Activated T-helper 9 cell treated with anti-CD3 and anti-CD28 coated beads, Interleukin-2, amount 50 U/mL, for 16 hours (primary cell): ENCODE results near the gene HDAC7.
"Not testable (repeated sequence)": the region's sequence is repeated elsewhere in the genome, so short reads cannot be mapped to it uniquely, and the experiment has no call there.

Experiments used
- DNase-seq: peaks from one replicate; pipeline ENCODE4 v3.0.0-alpha.2; 2020; ENCODE audit warnings: low read depth

HDAC7 gene

DNA sequence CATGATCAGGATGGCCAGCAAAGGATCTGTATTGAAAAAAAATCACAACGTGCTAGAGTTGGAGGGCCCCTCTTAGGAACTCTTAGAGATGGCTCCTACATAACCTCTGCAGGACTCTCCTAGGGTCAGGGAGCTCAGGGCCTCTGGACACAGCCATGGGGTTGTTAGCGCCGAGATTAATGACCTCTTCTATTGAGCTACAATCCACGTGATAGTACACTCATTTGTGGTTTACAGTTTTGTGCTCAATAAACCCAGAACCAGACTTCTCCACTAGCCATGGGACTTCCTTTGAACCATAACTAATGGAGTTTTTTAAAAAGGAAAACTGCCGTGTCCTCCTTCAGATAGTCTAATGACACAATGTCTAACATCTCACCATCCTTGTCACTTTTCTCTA, 29.6 kb upstream of the HDAC7 start:
- DNase-seq = no peak

DNA sequence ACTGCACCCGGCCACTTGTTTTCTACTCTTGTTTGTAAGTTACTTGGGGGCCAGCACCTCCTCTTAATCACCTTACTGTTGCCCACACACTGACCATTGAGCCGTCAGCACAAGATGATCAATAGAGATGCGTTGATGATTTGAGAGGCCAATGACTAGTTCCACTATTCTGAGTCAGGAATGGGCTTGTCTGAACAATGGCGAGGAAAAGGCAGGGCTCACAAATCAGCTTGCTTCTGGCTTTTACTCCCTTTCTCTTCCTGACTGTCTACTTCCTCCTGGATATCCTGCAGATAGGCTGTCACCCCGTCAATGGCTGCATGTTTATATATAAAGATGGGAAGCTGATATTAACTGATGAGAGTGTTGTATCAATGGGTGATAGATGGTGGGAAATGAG, 29.1 kb upstream of the HDAC7 start:
- DNase-seq = no peak

DNA sequence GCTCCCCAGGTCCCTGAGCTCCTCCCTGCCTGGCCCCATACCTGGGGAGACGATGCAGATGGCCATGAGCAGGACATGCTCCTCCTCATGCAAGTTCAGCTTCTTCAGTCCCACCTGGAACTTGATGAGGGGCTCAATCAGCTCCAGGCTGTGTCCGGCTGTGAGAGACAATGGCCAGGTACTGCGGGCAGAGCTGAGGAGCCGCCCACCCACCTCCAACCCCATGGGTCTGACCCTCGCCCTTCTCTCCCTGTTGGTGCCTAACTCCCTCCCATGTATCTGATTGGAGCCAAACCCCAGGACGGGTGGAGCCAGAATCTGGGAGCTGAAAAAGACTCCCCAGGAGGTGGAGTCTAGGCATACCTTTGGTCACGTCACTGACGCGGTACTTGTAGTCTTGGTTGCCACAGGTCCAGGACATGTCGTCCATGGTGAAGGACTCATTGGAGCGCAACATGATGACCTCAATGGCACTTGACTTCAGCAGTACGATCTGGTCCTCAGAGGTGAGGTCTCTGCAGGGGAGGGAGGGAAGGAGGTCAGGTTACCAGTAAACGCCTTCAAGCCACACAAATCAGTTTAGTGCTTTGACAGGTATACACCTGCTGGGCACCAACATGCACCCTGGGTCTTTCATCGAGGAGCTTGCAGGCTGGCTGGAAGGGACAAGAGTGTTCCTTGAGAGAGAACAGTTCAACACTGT, 26.7 kb upstream of the HDAC7 start:
- DNase-seq = no peak

DNA sequence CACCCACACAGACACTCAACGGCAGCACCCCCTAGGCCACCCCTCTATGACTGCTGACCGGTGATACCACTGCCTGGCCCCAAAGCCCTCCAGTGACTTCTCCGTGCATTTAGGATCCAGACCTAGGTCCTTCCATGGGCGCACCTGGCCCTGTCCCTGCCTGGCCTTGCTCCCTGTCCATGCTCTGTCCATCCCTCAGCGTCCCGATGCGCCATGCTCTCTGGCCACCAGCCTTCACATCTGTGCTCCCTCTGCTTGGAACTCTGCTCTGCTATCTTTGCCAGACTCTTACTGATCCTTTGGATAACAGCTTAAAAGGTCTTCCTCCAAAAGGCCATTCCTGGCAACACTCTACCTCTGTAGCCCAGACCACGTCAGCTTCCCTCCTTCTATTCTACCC, 25.4 kb upstream of the HDAC7 start:
- DNase-seq = no peak

DNA sequence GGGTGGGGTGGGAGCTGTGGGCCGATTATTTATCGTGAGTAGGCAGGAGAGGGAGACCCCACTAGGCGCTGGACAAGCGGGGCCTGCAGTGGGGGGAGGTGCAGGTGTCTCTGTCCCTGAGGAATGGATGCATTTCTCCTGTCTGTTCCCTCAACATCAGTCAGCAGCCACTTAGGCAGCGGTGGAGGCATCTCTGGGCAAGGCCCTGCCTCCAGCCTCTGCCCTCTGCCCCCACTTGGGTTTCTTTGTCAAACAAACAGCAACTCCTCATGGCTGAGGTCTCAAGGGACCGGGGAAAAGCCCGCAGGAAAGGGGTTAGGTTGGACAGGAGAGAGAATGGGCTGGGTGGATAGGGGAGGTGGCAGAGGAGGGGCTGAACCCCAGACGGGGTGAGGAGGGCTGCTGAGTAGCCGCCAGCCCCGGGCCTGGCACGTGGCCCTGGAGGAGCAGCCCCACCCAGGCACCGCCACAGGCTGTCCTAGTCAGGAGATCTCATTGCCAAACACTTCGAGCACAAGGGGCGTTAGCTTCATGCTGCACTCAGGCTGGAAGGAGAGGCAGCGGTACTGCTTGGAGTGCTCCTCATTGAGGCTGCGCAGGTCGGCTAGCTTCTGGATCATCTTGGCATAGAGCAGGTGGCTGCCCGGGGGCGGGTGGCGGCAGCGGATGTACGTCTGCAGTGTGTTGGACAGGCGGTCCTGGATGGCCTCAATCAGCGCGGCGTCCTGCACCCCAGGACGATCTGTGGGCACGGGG, 24.7 kb upstream of the HDAC7 start:
- DNase-seq = no peak

DNA sequence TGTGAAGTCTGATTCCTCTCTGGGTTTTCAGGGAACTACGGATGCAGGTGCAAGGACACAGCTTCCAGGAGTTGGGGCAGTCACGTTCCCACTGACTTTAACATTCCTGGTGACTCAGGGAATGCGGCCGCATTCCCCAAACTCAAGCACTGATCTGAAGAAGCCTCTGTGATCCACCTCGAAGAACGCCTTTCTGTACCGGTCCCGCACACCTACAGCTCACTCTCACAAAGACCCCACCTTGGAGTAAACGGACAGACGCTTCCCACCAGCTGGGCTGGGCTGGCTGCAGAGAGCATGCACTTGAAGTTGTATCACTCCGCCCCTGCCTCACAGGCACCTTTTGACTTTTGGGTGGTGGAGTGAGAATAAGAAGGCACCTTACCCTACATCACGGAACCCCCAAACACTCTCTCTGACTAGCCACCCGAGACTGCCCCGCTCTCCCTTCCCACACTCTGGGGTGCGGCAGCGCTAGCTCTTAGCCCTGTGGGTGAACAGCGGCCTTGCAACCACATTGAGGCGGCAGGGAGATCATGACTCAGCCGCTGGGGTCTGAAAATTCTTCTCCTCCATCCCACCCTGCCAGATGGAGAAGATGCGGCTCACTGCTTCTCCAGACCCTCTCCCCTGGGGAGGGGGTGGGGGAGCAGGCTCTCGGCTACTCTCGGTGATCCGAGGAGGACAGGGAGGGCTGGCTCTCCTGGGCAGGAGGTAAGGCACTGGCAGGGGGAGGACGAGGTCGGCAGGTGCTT, 23.7 kb upstream of the HDAC7 start:
- DNase-seq = no peak

DNA sequence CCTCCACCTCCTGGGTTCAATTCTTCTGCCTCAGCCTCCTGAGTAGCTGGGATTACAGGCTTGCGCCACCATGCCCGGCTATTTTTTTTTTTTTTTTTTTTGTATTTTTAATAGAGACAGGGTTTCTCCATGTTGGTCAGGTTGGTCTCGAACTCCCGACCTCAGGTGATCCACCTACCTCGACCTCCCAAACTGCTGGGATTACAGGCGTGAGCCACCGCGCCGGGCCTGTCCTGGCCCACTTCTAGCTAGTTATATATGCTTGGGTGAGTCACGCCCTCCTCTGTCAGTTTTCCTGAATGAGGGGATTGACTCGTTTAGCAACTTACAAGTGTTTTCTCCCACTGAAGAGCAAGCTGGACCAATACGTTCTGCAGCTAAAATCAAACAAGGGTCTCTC, 22.8 kb upstream of the HDAC7 start:
- DNase-seq = not testable (repeated sequence)

DNA sequence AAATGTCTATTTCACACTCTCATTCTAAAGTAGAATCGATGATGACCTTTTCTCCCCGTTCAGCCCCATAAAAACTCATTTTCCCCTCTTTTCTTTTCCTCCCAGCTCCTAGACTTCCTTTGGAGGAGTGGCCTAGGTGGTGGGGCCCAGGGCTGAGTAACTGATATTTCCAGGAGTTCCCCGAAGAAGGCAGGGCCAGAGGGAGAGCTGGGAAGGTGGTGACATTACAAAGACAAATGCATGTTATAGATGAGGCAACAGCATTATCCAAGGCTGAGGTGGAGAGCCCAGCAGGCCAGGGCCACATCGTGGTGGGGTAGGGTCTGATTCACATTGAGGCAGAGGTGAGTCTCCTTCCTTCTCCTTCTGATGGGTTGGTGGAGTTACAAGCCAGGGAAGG, 22.2 kb upstream of the HDAC7 start:
- no peak for DNase-seq

DNA sequence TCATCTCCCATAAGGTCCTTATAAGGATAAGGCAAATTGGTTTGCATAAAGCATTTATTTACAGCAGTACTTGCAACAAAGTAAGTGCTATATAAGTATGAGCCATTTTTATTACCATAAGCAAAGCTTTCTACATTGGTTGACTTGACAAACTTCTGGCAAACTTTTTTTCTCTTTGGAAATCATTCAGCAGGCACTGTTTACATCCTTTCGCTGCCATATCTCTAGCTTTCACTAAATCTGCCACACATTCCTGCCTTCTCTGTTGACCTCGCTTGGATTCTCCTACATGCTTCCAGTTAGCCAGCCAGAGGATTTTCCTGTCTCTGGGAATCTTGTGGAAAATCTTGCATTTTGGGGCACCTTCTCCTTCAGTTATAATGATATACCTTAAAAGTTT, 21.8 kb upstream of the HDAC7 start:
- DNase-seq = no peak

DNA sequence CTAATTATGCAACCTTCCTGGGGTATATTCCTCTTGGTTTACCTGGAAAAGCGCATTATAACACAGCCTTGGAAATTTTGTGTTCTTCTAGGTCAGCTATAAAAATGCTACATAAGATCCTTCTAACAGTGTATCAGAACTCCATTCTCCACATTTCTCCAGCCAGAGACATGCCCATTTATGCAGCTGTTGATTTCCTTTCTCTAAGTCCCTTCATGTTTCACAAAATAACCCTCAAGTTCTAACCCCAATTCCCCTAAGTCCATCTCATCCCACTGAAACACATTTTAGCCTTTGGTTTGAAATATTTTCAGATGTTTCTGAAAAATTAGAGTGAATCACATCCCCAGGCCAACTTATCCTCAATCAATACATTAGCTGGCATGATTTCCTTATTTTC, 20.9 kb upstream of the HDAC7 start:
- no peak for DNase-seq

DNA sequence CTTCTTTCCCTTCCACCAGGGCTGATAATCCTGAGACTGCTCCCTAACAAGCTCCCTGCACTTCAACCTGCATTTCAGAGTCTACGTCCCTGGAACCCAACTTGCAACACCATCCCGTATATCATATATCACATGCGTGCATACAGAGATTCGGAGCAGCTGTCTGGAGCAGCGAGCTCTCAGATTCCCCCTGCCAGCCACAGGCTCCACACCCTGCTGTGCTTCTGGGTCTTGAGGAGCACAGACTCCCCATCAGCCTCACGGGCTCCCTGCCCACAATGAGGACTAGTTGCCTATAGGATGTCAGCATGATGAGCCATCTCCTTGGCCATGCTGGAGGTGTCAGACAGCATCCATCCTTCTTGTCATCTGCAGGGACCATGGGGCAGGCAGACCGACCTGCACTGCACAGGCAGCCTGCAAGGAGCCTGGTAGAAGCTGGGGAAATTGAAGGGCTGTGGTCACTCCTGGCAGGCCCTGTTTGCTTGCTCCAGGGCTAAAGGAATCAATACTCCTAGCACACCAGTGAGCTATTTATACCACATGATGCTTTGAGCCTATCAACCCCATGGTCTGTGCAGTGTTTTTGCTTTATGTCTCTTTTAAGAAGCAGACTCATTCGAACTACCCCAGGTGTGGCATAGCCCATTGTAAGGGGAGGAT, 19.6 kb upstream of the HDAC7 start:
- DNase-seq = no peak

DNA sequence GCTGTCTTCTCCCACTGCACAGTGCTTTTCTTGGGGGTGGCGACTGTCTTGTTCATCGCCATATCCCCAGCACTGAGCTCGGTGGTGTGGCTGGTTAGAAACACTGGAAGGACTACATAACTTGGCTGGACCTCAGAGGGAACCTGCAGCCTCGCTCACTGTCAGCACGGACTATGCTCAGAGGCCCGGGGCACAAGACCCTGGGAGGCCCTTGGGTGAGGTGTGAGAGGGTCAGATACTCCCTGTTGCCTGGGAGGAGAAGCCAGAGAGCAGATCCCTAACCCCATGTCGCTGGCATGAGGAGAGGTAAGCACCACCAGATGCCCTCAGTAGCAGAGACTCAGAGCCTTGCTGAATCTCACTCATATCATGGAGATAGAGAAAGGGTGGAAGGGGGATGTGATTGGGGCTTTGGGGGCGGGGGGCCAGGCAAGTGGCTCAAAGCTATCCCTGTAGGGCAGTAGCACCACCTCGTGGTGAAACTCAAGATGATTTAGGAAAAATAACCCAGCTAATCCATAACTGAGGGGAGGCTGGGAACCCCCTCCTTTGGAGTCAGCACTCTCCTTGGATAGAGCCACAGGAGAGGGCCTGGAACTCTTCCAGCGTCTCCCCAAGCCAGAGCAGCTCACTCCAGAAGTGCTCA, 18.7 kb upstream of the HDAC7 start:
- no peak for DNase-seq

DNA sequence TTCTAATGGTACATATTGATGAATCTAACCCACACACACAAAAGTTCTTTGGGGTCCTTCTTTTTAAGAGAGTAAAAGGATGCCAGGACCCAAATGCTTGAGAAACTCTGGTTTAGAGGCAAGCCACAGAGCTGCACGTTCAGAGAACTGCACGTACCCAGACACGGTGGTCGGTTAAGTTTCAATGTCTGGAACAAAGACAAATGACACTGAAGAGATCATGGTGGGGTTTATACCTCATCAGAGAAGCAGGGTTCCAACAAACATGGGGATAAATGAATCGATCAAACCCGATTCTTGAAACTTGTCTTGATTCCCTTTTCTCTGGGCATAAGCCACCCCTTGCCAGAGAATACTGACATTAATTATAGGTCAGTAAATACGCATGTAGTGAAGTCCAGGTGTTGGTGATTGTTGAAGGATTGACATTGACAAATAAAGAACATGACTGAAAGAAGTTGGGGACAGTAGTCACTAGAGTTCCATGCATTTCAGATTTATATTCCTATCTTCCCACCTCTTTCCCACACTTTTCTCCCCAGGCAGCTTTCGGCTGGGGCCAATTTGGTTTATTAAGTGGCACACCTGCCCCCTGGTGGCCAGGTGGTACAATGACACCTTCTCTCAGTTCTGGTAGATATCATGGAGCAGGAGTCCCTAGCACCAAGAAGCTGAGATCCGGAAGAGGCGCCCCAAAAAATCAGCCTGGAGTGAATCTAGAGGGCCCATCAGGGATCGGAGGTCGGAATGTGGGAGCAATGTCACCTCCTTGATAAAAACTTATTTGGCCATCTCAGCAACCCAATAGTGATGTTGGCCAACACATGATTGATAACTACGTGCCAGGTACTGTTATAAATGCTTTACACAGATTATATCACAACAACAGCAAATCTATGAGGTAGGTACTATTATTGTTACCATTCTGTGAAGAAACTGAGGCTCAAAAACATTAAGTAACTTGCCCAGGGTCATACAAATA, 17.8 kb upstream of the HDAC7 start:
- peak; percentile 56 for DNase-seq

DNA sequence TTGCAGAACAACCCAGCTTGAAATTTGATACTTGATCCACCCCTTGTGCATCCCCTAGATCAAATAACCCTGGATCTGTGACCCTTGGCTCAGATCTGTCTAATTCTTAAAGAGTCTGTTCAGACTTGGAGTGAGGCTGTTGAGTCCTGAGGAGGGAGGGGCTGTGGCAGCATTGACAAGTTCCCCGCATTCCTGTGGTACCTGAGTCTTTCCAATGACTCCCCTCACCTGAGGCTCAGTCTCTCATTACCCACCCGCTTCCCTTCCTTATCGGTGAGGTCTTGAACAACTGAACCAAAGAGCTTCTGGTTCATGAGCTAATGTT, 16.1 kb upstream of the HDAC7 start:
- no peak for DNase-seq

DNA sequence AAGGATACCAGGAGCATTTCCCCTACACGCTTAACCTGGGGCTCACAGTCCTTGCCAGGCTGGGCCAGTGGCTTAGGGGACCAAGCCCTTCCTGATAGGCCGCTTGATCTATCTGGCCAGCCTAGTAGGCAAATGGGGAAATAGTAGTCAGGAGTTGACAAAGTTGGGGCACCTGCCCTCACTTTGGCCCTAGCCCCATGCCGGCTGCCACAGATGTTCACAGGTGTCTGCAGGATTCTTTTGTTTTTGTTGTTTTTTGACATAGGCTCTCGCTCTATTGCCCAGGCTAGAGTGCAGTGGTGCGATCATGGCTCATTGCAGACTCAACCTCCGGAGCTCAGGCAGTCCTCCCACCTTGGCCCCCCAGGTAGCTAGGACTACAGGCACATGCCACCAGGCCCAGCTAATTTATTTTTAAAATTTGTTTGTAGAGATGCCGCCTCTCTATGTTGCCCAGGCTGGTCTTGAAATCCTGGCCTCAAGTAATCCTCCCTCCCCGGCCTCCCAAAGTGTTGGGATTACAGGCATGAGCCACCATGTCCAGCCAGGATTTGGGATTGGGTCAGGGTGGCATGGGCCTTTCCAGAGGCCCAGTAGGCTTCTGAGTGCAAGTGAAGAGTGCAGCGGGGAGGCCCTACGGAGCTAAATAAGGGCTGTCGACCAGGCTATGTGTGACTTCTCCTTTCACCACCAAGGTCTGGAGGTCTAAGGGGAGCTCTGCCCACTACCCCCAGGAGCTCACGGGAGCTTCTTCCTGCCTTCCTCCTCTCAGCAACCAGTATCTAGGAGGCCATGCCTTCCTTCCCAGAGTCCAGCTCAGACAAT, 15.5 kb upstream of the HDAC7 start:
- DNase-seq = no peak

DNA sequence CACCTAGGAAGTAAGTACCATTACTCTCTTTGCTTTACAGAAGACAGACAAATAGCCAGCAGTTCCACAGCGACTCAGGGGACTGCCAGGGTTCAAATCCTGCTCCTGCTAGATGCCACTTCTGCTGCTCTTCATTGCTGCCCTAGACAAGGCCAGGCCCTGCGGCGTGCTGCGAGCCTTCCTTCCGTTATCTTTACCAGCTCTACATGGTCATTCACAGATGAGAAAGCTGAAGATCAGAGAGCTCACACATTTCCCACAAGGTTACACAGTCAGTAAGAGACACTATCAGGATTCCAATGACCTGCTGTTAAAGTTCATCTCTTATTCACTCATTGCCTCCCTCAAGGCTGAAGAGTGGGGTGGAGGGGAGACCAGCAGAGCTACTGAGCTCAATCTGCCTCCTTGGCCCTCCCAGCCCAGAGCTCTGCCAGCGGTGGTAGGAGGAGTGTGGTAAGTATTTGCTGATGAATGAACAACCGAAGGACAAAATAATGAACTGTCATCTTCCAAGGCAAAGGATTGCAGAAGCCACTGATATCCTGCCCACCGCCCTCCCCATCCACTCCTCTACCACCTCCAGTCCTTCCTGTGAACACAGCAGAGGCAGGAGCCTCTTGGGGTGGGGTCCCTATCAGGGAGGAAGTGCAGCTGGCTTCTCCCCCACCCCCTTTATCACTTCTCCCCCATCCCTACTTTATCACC, 14.6 kb upstream of the HDAC7 start:
- DNase-seq = no peak

DNA sequence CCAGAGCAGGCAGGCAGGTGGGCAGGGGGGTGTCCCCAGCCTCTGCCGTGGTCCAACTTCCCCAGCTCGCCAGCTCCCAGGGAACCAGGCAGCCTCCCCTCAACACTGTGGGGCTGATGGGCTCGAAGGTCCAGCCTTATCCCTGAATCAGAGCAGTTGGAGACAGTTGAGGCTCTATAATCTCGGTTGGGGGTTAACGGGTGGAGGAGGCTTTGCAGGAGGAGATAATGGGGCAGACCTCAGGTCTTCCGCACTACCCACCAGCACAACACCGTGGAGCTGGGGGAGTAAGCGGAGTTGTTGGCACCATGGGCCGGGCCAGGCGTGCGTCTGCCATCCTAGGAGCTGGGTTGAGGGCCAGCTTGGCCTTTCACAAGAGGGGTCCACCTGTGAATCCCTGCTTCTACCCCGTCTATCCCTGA, 13.9 kb upstream of the HDAC7 start:
- DNase-seq = no peak

DNA sequence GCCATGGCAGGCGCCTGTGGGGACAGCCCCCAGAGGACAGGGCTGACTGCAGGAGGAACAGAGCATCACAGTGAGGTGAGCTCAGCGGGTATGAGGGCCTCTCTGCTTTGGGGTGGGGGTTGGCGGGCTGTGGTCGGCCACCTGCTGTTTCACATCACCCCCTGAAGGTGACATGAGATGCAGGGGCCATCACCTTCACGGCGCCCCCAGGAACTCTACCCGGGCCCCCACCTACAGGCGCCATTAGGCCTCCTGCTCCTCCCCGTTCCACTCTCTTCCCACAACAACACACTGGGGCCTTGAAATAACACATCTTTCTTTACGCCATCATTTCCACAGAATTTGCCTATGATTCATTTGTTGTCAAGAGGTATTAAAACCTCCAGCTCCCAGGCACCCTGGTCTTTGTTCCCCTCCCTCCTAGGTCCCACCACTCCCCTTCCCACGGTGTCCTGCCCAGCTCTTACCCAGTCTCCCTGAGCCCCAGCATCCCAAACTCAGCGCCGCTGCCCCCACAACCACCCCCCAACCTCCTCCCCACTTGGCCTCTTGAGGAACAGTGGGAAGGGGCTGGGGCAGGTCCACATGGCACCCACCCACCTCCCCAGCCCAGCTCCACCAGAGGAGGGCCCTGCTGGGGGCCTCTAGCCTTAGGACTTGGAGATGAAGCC, 12.7 kb upstream of the HDAC7 start:
- DNase-seq = peak; percentile 53

DNA sequence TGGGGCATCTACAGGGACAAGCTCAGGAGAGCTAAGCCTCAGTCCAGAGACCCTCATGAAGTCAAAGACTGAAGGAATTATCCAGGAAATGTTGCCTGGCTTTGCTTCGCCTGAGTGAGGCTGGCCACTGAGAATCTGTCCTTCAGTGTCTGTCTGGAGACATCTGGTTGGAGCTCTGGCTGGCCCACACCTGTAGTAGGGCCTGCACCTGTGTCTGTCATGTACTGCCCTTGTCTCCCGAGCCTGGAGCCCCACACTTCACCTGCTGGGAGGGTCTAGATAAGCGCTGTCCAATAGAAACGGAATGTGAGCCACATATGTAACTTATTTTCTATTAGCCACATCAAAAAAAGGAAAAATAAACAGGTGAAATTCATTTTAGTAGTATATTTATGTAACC, 9.9 kb upstream of the HDAC7 start:
- no peak for DNase-seq
